ENCODE measurements around the gene GARS1. TPM values are rescaled to one million over a fixed set of nuclear protein-coding genes. Genes with fewer than 3 reads are reported as not detected.

Gene GARS1
- total and polyA plus RNA-seq, 2 donors (not counting 1 experiment from before 2014, with no cell fraction given): 322 to 669 TPM

DNA sequence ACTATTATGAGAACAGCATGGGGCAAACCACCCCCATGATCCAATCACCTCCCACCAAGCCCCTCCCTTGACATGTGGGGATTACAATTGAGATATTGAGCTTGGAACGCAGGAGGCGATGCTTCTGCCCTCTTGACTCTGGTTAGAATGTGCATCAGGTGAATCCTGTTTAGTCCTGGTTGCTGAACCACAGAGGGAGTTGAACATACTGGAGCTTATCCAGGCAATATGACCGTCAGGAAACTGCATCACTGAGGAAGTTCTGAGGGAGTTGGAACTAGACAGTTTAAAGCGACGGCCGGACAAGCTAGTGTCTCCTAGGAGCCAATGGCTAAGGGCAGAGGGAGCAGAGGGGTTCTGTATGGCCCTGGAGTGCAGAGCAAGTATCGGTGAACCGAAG, 31.8 kb upstream of the GARS1 start:
- H2AFZ ChIP-seq (ENCODE audit: low read length): no peak overlapping the region
- no peaks in the 10 kb centered on the region for H3K9me3 ChIP-seq (ENCODE audit: control insufficient read depth, insufficient read depth, low read depth, low read length)
- H3K9ac ChIP-seq (ENCODE audit: insufficient read depth, low read length): no peak overlapping the region
- H3K4me2 ChIP-seq (ENCODE audit: extremely low read depth, insufficient read depth, low read length): no peak overlapping the region
- no peak overlapping the region for H3K4me3 ChIP-seq (replicated peaks in 1 of 4; ENCODE audit: control extremely low read depth in 1 of 4, insufficient read depth in 1 of 4, low read depth in 3 of 4, low read length in 4 of 4)
- no peaks in the 10 kb centered on the region for H3K27me3 ChIP-seq (ENCODE audit: control insufficient read depth, insufficient read depth, low read length)
- no peaks in the 10 kb centered on the region for H4K20me1 ChIP-seq (ENCODE audit: control insufficient read depth, extremely low read depth, insufficient read depth, low read length)
- H3K27ac ChIP-seq (ENCODE audit: insufficient read depth, low read length): no peak overlapping the region
- peaks cover 11% of the 10 kb centered on the region for H3K4me1 ChIP-seq (ENCODE audit: control insufficient read depth, extremely low read depth, insufficient read depth, low read length)
- DNase-seq (ENCODE audit: low read depth in 2 of 2): peak in 1 of 2 donors; percentile 42
- peaks cover 2% of the 10 kb centered on the region for H3K36me3 ChIP-seq (ENCODE audit: control insufficient read depth, insufficient read depth, low read length)
- no peak for TF ChIP-seq EZH2 (IDR thresholded peaks at IDR 0.05; ENCODE audit: low read length, missing control alignments)
- TF ChIP-seq, protein P1, sequence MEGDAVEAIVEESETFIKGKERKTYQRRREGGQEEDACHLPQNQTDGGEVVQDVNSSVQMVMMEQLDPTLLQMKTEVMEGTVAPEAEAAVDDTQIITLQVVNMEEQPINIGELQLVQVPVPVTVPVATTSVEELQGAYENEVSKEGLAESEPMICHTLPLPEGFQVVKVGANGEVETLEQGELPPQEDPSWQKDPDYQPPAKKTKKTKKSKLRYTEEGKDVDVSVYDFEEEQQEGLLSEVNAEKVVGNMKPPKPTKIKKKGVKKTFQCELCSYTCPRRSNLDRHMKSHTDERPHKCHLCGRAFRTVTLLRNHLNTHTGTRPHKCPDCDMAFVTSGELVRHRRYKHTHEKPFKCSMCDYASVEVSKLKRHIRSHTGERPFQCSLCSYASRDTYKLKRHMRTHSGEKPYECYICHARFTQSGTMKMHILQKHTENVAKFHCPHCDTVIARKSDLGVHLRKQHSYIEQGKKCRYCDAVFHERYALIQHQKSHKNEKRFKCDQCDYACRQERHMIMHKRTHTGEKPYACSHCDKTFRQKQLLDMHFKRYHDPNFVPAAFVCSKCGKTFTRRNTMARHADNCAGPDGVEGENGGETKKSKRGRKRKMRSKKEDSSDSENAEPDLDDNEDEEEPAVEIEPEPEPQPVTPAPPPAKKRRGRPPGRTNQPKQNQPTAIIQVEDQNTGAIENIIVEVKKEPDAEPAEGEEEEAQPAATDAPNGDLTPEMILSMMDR (conservative IDR thresholded peaks at IDR 0.05 in 1 of 2, IDR thresholded peaks at IDR 0.05 in 1 of 2; ENCODE audit: low read depth in 1 of 2, low read length in 2 of 2): no peak
- H3K79me2 ChIP-seq (ENCODE audit: control insufficient read depth, insufficient read depth, low read length): no peaks in the 10 kb centered on the region

DNA sequence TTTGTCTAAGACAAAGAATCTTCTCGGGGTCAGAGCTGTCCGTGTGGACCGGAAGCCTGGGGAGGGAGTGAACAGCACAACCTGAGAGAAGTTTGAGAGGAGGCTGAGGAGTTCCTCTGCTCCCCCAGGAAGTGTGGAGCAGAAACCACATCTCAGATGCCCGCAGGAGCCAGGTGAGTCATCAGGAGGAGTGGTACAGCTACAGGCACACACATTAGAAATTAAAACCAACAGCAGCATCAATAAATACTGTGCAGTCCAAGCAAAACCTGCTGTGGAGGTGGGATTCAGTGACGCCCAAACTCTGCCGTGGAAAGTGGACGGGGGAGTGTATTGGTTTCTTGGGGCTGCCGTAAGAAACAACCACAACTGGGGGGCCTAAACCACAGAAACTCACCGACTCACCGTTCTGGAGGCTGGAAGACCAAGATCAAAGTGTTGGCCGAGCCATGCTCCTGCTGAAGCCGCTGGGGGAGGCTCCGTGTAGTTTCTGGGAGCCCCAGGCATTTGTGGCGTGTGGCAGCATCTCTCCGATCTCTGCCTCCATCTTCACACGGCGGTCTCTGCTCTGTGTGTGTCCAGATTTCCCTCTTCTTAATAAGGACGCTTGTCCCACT, 31.2 kb upstream of the GARS1 start:
- H3K4me3 ChIP-seq (replicated peaks in 1 of 4; ENCODE audit: control extremely low read depth in 1 of 4, insufficient read depth in 1 of 4, low read depth in 3 of 4, low read length in 4 of 4): no peak overlapping the region
- H3K27me3 ChIP-seq (ENCODE audit: control insufficient read depth, insufficient read depth, low read length): no peaks in the 10 kb centered on the region
- no peaks in the 10 kb centered on the region for H3K9me3 ChIP-seq (ENCODE audit: control insufficient read depth, insufficient read depth, low read depth, low read length)
- peak in 1 of 2 donors; percentile 80 for DNase-seq (ENCODE audit: low read depth in 2 of 2)
- H3K9ac ChIP-seq (ENCODE audit: insufficient read depth, low read length): no peak overlapping the region
- H3K4me2 ChIP-seq (ENCODE audit: extremely low read depth, insufficient read depth, low read length): no peak overlapping the region
- H3K36me3 ChIP-seq (ENCODE audit: control insufficient read depth, insufficient read depth, low read length): peaks cover 2% of the 10 kb centered on the region
- no peaks in the 10 kb centered on the region for H3K79me2 ChIP-seq (ENCODE audit: control insufficient read depth, insufficient read depth, low read length)
- peaks cover 11% of the 10 kb centered on the region for H3K4me1 ChIP-seq (ENCODE audit: control insufficient read depth, extremely low read depth, insufficient read depth, low read length)
- H3K27ac ChIP-seq (ENCODE audit: insufficient read depth, low read length): no peak overlapping the region
- no peak for TF ChIP-seq EZH2 (IDR thresholded peaks at IDR 0.05; ENCODE audit: low read length, missing control alignments)
- TF ChIP-seq, protein P1 (conservative IDR thresholded peaks at IDR 0.05 in 1 of 2, IDR thresholded peaks at IDR 0.05 in 1 of 2; ENCODE audit: low read depth in 1 of 2, low read length in 2 of 2): no peak
- no peak overlapping the region for H2AFZ ChIP-seq (ENCODE audit: low read length)
- H4K20me1 ChIP-seq (ENCODE audit: control insufficient read depth, extremely low read depth, insufficient read depth, low read length): no peaks in the 10 kb centered on the region

DNA sequence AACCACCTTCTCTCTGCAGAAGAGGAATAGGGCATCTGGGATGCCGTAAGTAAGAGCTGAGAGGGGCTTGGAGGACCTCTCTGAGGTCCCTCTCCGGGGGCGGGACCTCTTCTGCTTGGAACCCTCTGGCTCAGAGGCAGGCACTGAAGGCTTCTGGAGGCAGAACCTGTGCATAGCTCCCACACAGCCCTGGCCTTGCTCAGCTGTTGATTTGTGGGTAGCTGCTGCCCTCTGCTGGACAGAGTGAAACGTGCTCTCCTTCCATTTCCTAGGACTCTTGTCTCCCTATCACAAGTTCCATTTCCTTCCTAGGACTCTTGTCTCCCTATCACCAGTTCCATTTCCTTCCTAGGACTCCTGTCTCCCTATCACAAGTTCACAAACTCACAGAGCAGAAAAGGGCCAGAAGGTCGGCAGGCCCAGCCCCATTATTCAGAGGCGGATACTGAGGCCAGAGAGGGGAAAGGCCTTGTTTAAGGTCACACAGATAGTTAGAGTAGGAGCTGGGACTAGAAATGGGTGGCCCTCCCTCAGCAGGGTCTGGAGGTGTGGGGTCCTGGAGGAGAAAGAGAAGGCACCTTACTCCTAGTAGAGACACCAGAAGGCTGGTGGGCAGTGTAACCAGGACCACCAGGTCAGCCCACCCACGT, 30.3 kb upstream of the GARS1 start:
- Histone ChIP-seq H3K79me2 (ENCODE audit: control insufficient read depth, insufficient read depth, low read length) (no peaks in the 10 kb centered on the region), H3K27me3 (ENCODE audit: control insufficient read depth, insufficient read depth, low read length) (no peaks in the 10 kb centered on the region), H3K4me2 (ENCODE audit: extremely low read depth, insufficient read depth, low read length) (no peak overlapping the region), H3K4me1 (ENCODE audit: control insufficient read depth, extremely low read depth, insufficient read depth, low read length) (peaks cover 11% of the 10 kb centered on the region), H3K4me3 (replicated peaks in 1 of 4; ENCODE audit: control extremely low read depth in 1 of 4, insufficient read depth in 1 of 4, low read depth in 3 of 4, low read length in 4 of 4) (no peak overlapping the region), H3K36me3 (ENCODE audit: control insufficient read depth, insufficient read depth, low read length) (peaks cover 2% of the 10 kb centered on the region), H3K9ac (ENCODE audit: insufficient read depth, low read length) (no peak overlapping the region), H2AFZ (ENCODE audit: low read length) (no peak overlapping the region), H3K9me3 (ENCODE audit: control insufficient read depth, insufficient read depth, low read depth, low read length) (no peaks in the 10 kb centered on the region), H3K27ac (ENCODE audit: insufficient read depth, low read length) (no peak overlapping the region), H4K20me1 (ENCODE audit: control insufficient read depth, extremely low read depth, insufficient read depth, low read length) (no peaks in the 10 kb centered on the region)
- TF ChIP-seq, protein P1 (conservative IDR thresholded peaks at IDR 0.05 in 1 of 2, IDR thresholded peaks at IDR 0.05 in 1 of 2; ENCODE audit: low read depth in 1 of 2, low read length in 2 of 2): peak; percentile 76 to 84
- no peak for TF ChIP-seq EZH2 (IDR thresholded peaks at IDR 0.05; ENCODE audit: low read length, missing control alignments)
- DNase-seq (ENCODE audit: low read depth in 2 of 2): peak; percentile 73 to 85

Measured in fibroblast of lung (primary cell).